ENCODE measurements around the gene PPP6R2.

PPP6R2 gene

GRCh38 chr22:50454556-50455075, 111.5 kb downstream of the PPP6R2 start:
- no peak for DNase-seq

- no peak for DNase-seq
Observed at GRCh38 chr22:50455201-50455600, 112.1 kb downstream of the PPP6R2 start.

DNA sequence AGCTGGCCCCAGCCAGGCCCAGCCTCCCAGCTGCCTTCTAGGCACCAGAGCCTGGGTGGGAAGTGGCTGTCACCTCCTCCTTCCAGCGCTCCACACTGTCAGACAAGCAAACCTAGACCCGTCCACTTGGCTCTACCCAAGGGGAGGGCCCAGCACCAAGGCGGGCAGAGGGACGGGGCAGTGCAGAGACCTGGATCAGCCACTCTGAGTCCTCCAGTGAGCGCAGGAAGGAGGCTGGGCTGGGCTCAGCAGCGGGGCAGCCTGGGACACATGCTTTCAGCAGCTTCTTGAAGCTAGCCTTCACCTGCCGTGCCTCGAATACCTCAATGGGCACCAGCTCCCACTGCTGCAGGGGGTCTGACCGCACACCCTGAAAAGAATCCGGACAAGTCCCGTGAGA, 112.9 kb downstream of the PPP6R2 start:
- no peak for DNase-seq

GRCh38 chr22:50456466-50457234, 113.5 kb downstream of the PPP6R2 start:
- no peak for DNase-seq

DNA sequence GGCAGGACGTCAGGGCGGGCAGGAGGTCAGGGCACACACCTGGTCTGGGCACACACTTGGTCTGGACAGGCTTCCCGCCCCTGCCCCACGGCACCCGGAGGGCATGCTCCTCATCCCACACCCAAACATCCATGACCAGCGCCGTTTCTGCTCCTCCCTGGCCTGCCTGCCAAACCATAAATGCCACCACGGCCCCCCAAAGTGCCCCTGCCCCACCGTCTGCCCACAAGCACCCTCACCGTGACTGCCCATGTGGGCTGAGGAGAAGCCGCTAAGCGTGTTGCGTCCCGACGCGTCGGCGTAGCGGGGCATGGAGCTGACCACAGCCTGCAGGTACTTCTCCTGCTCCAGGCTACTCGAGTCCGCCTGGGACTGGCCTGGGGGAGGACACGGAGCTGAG, 115.9 kb downstream of the PPP6R2 start:
- no peak for DNase-seq

GRCh38 chr22:50459496-50460140, 116.5 kb downstream of the PPP6R2 start:
- DNase-seq, result no peak

DNA sequence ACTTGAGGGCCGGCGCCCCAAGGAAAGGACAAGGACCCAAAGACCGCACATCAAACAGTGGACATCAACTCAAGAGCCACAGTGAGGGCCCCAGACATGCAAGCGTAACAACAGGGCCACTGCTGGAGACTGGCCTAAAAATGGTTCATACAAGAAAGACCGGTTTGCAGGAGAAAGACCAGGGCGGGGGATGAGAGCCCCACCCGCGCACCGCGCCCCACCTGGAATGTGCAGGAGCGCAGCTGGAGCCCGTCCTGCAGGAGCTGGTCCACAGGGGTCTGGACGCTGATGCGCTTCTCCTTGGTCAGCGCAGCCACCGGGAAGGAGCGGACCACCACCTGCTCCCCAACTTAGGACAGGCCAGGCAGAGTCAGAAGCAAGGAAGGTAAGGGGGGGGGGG, 117.8 kb downstream of the PPP6R2 start:
- no peak for DNase-seq

GRCh38 chr22:50461536-50461935, 118.4 kb downstream of the PPP6R2 start:
- DNase-seq, result no peak

DNA sequence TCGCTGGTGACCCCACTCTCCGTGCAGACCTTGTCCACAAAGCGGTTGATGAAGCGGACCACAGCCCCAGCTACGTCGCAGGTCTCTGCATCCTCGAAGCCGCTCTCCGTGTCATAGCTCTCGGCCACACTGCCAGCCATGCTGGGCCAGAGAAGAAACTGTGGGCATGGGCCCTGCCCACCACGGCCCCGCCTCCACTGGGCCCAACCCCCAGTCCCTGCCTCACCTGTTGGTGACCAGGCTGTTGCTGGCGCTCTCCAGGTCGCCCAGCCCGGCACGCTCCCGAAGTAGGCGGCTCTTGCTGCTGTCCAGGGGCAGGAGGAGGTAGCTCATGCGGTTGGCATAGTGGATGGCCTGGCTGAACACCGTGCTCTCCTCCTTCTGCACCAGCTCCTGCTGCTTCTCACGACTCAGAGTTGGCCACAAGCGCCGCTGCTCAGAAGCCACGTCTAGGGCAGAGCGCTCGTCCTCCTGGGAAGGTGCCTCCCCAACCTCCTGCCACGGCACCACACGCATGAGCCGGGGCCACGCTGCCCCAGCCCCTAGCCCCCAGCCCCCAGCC, 118.9 kb downstream of the PPP6R2 start:
- no peak for DNase-seq

DNA sequence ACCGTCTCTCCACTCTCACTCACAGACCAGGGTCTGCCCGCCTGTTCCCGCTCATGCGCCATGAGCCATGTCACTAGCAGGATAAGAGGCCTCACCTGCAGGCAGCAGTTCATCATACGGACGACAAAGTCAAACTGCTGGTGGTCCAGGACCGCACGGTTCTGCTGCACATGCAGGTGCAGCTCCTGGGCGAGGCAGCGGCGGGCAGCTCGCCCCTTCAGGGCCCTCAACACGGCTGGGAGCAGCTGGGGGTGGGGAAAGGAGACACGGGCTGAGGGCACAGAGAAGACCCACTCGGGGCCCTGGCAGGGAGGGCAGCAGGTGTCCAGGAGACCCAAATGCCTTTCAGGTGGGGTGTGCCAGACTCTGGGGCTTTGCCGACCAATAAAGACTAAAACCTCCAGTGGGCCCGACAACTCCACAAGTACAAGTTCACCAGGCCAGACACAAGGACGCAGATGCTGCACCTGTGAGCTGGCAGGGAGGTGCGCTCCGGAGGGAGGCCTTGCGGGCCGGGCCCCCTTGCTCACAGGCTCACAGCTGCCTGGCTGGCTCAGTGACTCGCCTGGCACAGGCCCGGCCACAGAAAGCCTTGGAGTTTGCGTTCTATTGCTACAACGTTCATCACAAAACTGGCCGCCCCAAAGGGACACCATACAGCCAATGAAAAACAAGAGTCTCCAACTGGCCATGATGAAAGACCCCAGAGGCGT, 120.2 kb downstream of the PPP6R2 start:
- DNase-seq, result no peak

GRCh38 chr22:50464451-50464850, 121.3 kb downstream of the PPP6R2 start:
- no peak for DNase-seq

- no peak for DNase-seq
Observed at GRCh38 chr22:50465066-50465930, 122.2 kb downstream of the PPP6R2 start.

GRCh38 chr22:50467341-50467740, 124.2 kb downstream of the PPP6R2 start:
- DNase-seq, result no peak

GRCh38 chr22:50467773-50468440, 124.8 kb downstream of the PPP6R2 start:
- no peak for DNase-seq

DNA sequence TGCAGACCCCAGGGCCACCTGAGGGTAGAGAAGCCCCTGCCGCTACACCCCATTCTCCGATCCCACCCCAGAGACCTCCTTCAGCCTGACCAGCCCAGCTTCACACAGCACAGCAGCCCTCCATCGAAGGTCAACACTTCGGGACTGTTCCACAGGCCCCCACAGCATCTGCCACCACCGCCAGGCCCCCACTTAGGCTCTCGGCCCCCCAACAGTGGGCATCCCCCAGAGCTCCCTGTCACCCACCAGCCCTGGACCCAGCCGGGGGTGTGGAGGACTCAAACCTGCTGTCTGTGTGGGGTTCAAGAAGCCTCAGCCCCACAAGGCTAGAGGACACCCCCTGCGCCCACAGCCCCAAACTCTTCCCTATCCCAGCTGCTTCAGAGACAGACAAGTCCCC, 125.5 kb downstream of the PPP6R2 start:
- DNase-seq, result no peak

- DNase-seq, result no peak
Observed at GRCh38 chr22:50469377-50470305, 126.5 kb downstream of the PPP6R2 start.

GRCh38 chr22:50470491-50470890, 127.4 kb downstream of the PPP6R2 start:
- DNase-seq, result no peak

- DNase-seq, result no peak
Observed at GRCh38 chr22:50471197-50471847, 128.2 kb downstream of the PPP6R2 start.

DNA sequence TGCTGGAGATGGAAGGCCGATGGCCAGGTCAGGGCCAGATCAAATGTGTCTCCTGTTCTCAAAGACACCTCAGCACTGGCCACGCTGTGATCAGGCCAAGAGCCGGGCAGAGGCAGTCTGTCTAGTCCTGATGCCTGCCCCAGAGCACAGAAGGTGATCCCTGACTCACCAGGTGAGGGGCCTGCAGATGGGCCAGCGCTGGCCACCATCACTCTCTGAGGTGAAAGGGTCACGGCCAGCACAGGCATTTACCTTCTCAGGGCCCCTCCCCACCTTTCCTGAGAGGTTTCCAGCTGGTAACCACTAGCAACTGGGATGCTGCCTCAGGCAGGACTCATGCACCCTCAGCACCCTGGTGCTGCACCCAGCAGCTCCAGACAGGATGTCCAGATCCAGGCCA, 128.8 kb downstream of the PPP6R2 start:
- DNase-seq, result no peak

DNA sequence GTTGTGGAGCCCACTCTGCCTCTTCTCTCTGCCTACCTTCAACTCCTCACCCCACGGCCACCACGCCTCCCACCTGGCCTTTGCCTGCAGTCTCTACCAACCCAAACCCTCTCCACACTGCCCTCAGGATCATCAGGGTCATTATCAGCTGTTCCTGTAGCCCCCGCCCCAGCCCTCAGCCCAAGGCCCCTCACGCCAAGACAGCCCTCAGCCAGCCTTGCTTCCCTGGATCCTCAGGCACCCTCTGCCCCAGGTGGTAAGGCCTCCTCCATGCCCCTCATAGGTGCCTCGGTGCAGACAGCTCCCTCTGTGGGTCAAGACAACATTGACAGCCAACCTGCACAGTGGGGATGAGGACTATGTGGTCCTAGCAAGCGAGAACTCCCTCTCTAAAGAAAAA, 130.0 kb downstream of the PPP6R2 start:
- no peak for DNase-seq
